SH-SY5Y (cell line): Measurements from ENCODE around the gene LRRC8C.

Source experiments
- GATA2 ChIP-seq: IDR thresholded peaks from 2 replicates; pipeline ENCODE4 v1.6.1; 2011; ENCODE audit warnings: mild to moderate bottlenecking, low read depth, low read length
- GATA3 ChIP-seq: IDR thresholded peaks from 2 replicates; pipeline ENCODE4 v1.6.1; 2011; ENCODE audit warnings: low read depth, mild to moderate bottlenecking, low read length, moderate library complexity

LRRC8C gene

GRCh38 chr1:89708751-89709375 lies 75.9 kb downstream of the LRRC8C start:
- TF ChIP-seq GATA3 = no peak
- TF ChIP-seq GATA2 = no peak

- TF ChIP-seq GATA2 = no peak
- no peak for TF ChIP-seq GATA3
These were observed 77.7 kb downstream of the LRRC8C start for GRCh38 chr1:89710498-89711139.

GRCh38 chr1:89711140-89711778 lies 78.3 kb downstream of the LRRC8C start:
- TF ChIP-seq GATA3 (no peak), GATA2 (no peak)

- TF ChIP-seq GATA3 = 0 out of 2 replicates have a peak, but pooled peaks have one; percentile 35
- no peak for TF ChIP-seq GATA2
These were observed 79.5 kb downstream of the LRRC8C start for GRCh38 chr1:89712420-89712819.

GRCh38 chr1:89715677-89716076 lies 82.8 kb downstream of the LRRC8C start:
- TF ChIP-seq GATA3 (peak; percentile 68), GATA2 (peak; percentile 44; the same call in 1 of the 2 replicates)

- TF ChIP-seq GATA2 (no peak), GATA3 (no peak)
These were observed 86.8 kb downstream of the LRRC8C start for GRCh38 chr1:89719502-89720306.

GRCh38 chr1:89720839-89721238 lies 87.9 kb downstream of the LRRC8C start:
- TF ChIP-seq GATA2 = no peak
- no peak for TF ChIP-seq GATA3

GRCh38 chr1:89721351-89721750 lies 88.4 kb downstream of the LRRC8C start:
- TF ChIP-seq GATA2 (no peak), GATA3 (no peak)

- no peak for TF ChIP-seq GATA3
- no peak for TF ChIP-seq GATA2
These were observed 90.2 kb downstream of the LRRC8C start for GRCh38 chr1:89723144-89723543.

GRCh38 chr1:89723863-89724262 lies 90.9 kb downstream of the LRRC8C start:
- TF ChIP-seq GATA2 (no peak), GATA3 (no peak)

GRCh38 chr1:89724369-89725010 lies 91.6 kb downstream of the LRRC8C start:
- no peak for TF ChIP-seq GATA3
- TF ChIP-seq GATA2 = no peak

- TF ChIP-seq GATA2 (no peak), GATA3 (no peak)
These were observed 92.1 kb downstream of the LRRC8C start for GRCh38 chr1:89725011-89725370.

GRCh38 chr1:89725631-89726030 lies 92.7 kb downstream of the LRRC8C start:
- no peak for TF ChIP-seq GATA3
- no peak for TF ChIP-seq GATA2

GRCh38 chr1:89727517-89728312 lies 94.8 kb downstream of the LRRC8C start:
- TF ChIP-seq GATA3 (no peak), GATA2 (no peak)
